ACC112 (cell line): ENCODE measurements around the gene ITPRIP.

ENCODE experiments used
- H2AFZ ChIP-seq: fragments of 200-600 bp; sonication (generic); one replicate; pipeline ENCODE4 v1.6.0; 2017; ENCODE audit warnings: antibody characterized with exemption, low read length; ENCODE audit not compliant: unreplicated experiment
- H3K27ac ChIP-seq: fragments of 200-600 bp; sonication (generic); 2 replicates; pipeline ENCODE4 v1.5.1; 2014; ENCODE audit warnings: low read depth, mild to moderate bottlenecking, antibody characterized with exemption, low read length, moderate library complexity
- H3K27me3 ChIP-seq: fragments of 200-600 bp; sonication (generic); 2 replicates; pipeline ENCODE4 v1.6.1; 2014; ENCODE audit warnings: mild to moderate bottlenecking, antibody characterized with exemption, low read length, moderate library complexity, mixed read lengths; ENCODE audit not compliant: insufficient read depth
- H3K36me3 ChIP-seq: fragments of 200-600 bp; sonication (generic); 2 replicates; pipeline ENCODE4 v1.6.1; 2016; ENCODE audit warnings: mild to moderate bottlenecking, antibody characterized with exemption, low read length, moderate library complexity, mixed read lengths; ENCODE audit not compliant: insufficient read depth
- H3K4me1 ChIP-seq: fragments of 200-600 bp; sonication (generic); one replicate; pipeline ENCODE4 v1.6.1; 2016; ENCODE audit warnings: low read length, mixed read lengths; ENCODE audit not compliant: insufficient read depth, unreplicated experiment, control insufficient read depth
- H3K4me3 ChIP-seq: fragments of 200-600 bp; sonication (generic); 2 replicates; pipeline ENCODE4 v1.5.1; 2014; ENCODE audit warnings: mild to moderate bottlenecking, low read depth, low read length
- H3K79me2 ChIP-seq: fragments of 200-600 bp; sonication (generic); one replicate; pipeline ENCODE4 v1.6.0; 2016; ENCODE audit warnings: low read length; ENCODE audit not compliant: control insufficient read depth, unreplicated experiment, insufficient read depth

ITPRIP gene

DNA sequence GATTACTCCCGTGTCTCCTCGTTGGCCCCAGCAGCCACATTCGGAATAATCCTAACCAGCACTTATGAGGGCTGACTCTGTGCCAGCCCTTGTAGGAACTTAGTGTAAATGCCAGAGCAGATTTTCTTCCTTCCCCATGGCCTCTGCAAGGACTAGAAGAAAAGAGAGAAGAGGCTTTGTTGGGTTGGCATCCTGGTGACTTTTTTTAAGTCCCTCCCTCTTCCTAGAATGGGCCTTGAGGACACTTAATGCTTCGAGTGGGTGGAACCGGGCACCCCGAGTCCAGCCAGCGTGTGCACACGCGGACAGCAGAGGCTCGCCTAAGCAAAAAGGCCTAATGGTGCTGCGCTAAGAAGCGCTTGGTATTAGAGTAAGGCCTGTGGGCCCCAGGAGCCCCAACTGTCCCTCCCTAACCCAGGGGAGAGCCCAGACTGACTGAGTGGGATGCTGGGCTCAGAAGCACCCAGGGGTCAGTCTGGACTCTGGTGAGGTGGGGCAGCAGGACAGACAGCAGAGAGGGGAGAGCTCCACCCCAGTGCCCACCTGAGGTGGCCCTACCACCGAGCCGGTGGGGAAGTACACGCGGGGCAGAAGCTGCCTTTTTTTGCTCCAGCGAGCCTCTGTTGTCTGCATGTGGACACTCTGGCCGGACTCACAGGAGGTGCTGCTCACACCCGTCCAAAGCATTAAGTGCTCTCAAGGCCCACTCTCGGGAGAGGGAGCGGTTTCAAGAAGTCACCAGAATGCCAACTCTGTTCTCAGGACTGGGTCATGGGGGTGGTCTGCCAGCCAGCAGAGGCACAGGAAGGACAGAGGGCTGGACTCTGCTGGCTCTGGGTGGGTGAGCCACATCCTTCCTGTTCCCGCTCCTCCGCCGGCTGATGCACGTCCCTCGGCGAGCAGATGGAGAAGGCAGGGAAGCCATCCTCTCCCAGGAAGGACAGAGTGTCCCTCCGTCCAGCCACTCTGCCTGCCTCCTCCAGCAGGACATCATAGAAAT, 12.5 kb downstream of the ITPRIP start:
- H3K27me3 ChIP-seq = no peaks in the 10 kb centered on the region
- peaks cover 88% of the 10 kb centered on the region for H3K4me1 ChIP-seq
- H3K79me2 ChIP-seq = peaks cover 86% of the 10 kb centered on the region
- H2AFZ ChIP-seq = no peak overlapping the region
- H3K4me3 ChIP-seq = no peak overlapping the region
- H3K36me3 ChIP-seq = peaks cover 5% of the 10 kb centered on the region; the same call in 1 of the 2 replicates
- H3K27ac ChIP-seq = peak overlapping the region; percentile 100

GRCh38 chr10:104324931-104325330, 13.3 kb downstream of the ITPRIP start:
- H3K27me3 ChIP-seq = no peaks in the 10 kb centered on the region
- peak overlapping the region; percentile 100; the same call in 1 of the 2 replicates for H3K27ac ChIP-seq
- no peak overlapping the region for H3K4me3 ChIP-seq
- H3K79me2 ChIP-seq = peaks cover 91% of the 10 kb centered on the region
- no peak overlapping the region for H2AFZ ChIP-seq
- peaks cover 5% of the 10 kb centered on the region; the same call in 1 of the 2 replicates for H3K36me3 ChIP-seq
- H3K4me1 ChIP-seq = peaks cover 88% of the 10 kb centered on the region

- Histone ChIP-seq H2AFZ (no peak overlapping the region), H3K36me3 (peaks cover 5% of the 10 kb centered on the region; the same call in 1 of the 2 replicates), H3K27me3 (no peaks in the 10 kb centered on the region), H3K79me2 (peaks cover 98% of the 10 kb centered on the region), H3K4me3 (no peak overlapping the region), H3K27ac (no peak overlapping the region), H3K4me1 (peaks cover 88% of the 10 kb centered on the region)
Observed at GRCh38 chr10:104324221-104324686, 14.0 kb downstream of the ITPRIP start.

DNA sequence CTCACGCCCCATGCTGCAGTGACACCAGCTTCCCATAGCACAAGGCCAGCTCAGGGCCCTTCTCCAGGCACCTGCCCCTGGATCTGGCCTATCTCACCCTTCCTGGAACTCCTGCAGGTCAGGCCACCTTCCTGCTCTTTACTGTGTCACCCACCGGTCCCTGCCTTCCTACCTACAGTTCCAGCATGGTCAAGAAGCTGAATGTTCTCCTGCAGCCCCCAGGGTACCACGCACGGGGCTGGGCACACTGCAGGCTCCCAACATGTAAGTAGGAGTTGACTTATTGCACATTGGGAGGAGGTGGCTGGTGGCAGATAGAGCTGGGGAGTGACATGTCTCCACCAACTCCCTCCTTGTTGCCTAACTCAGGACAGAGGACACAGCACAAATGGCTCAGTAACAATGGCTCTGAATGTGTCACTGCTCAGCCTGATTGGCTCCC, 14.5 kb downstream of the ITPRIP start:
- H3K27ac ChIP-seq = no peak overlapping the region; the same call in 1 of the 2 replicates
- H3K27me3 ChIP-seq = no peaks in the 10 kb centered on the region
- H2AFZ ChIP-seq = no peak overlapping the region
- peaks cover 90% of the 10 kb centered on the region for H3K4me1 ChIP-seq
- no peak overlapping the region for H3K4me3 ChIP-seq
- peaks cover 100% of the 10 kb centered on the region for H3K79me2 ChIP-seq
- H3K36me3 ChIP-seq = peaks cover 6% of the 10 kb centered on the region; the same call in 1 of the 2 replicates

DNA sequence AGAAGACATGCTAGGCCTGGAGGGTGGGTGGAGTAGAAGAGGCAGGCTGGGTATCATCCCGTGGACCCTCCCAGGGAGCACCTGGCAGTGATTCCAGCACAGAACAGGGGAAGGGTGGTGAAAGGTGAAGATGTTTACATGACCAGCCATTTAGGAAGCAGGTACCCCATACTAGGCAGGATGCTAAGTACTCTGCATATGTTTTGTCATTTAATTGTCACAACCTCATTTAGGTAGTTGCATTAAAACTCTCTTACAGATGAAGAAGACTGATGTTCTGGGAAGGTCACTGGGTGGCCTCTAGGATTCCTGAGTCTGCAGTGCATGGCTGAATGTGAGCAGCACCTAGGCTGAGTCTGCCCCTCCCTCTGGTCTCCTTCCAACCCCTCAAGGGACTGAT, 15.2 kb downstream of the ITPRIP start:
- Histone ChIP-seq H2AFZ (no peak overlapping the region), H3K36me3 (peaks cover 12% of the 10 kb centered on the region; the same call in 1 of the 2 replicates), H3K27ac (peak overlapping the region; percentile 20; the same call in 1 of the 2 replicates), H3K27me3 (no peaks in the 10 kb centered on the region), H3K4me3 (no peak overlapping the region), H3K4me1 (peaks cover 90% of the 10 kb centered on the region), H3K79me2 (peaks cover 100% of the 10 kb centered on the region)

- H2AFZ ChIP-seq = no peak overlapping the region
- H3K4me1 ChIP-seq = peaks cover 90% of the 10 kb centered on the region
- peaks cover 12% of the 10 kb centered on the region; the same call in 1 of the 2 replicates for H3K36me3 ChIP-seq
- peaks cover 100% of the 10 kb centered on the region for H3K79me2 ChIP-seq
- no peak overlapping the region for H3K4me3 ChIP-seq
- no peaks in the 10 kb centered on the region for H3K27me3 ChIP-seq
- H3K27ac ChIP-seq = peak overlapping the region; percentile 80; the same call in 1 of the 2 replicates
Observed at GRCh38 chr10:104322416-104322782, 15.9 kb downstream of the ITPRIP start.

- Histone ChIP-seq H3K79me2 (peaks cover 100% of the 10 kb centered on the region), H3K27ac (peak overlapping the region; percentile 80; the same call in 1 of the 2 replicates), H3K4me1 (peaks cover 90% of the 10 kb centered on the region)
Observed at GRCh38 chr10:104321725-104322415, 16.4 kb downstream of the ITPRIP start.

GRCh38 chr10:104321226-104321625, 17.0 kb downstream of the ITPRIP start:
- Histone ChIP-seq H3K79me2 (peaks cover 100% of the 10 kb centered on the region), H3K36me3 (peaks cover 14% of the 10 kb centered on the region; the same call in 1 of the 2 replicates), H3K4me1 (peaks cover 90% of the 10 kb centered on the region), H3K4me3 (no peak overlapping the region), H2AFZ (no peak overlapping the region), H3K27me3 (no peaks in the 10 kb centered on the region), H3K27ac (peak overlapping the region; percentile 80)

More at GRCh38 chr10:104321725-104322415, 16.4 kb downstream of the ITPRIP start:
- Histone ChIP-seq H3K36me3 (peaks cover 12% of the 10 kb centered on the region; the same call in 1 of the 2 replicates), H3K4me3 (no peak overlapping the region), H3K27me3 (no peaks in the 10 kb centered on the region), H2AFZ (no peak overlapping the region)

DNA sequence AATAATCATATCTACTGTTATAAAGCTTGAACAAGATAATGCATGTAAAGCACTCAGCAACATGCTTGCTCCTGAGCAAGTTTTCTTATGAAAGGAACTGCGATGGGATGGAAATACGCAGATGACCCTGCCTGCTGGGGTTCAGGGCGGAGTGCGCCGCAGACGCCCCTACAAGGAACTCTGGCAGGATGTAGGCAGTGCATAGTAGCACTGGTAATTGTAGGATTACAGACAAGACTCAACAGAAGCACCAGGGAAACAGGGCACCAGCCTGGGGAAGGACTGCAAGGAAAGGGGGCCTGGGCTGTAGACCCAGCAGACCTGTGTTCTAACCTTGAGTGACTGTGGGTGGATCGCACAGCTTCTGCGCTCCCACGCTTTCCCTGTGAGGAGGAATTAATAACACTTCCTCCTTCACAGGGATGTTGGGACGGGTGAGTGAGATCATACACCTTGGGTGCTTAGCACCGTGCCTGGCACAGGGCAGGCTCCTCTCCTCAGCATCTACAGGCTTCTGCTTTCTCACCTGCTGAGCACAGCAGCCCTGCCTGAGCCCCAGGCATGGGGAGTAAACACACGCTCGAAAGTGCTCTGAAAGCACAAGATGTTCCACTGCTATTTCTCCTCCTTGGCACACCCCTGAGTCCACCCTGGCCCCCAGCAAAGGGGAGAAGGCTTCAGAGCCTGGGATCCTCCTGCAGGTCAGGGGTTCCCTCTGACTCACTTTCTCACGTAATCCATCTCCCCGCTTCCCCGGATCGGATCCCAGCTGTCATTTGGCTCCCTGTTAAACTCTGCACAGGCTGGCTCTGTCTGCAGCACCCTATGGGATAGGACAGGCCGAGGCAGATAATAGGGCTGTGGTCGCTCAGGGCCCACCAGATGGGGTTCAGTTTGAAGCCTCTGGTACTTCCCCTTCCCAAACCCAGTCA, 19.2 kb downstream of the ITPRIP start:
- Histone ChIP-seq H3K4me1 (peaks cover 80% of the 10 kb centered on the region), H3K36me3 (peaks cover 21% of the 10 kb centered on the region; the same call in 1 of the 2 replicates), H2AFZ (no peak overlapping the region), H3K27ac (peak overlapping the region; percentile 80), H3K79me2 (peaks cover 100% of the 10 kb centered on the region), H3K27me3 (no peaks in the 10 kb centered on the region), H3K4me3 (0 out of 2 replicates have a peak overlapping the region, but pooled peaks have one; percentile 1)
